Skeletal muscle satellite cell (primary cell): Measurements from ENCODE around the gene ADAT1.

Experiments
- H3K27me3 ChIP-seq: 2 replicates; pipeline ENCODE4 v1.7.0; 2013; ENCODE audit warnings: low read length; ENCODE audit not compliant: control insufficient read depth, insufficient read depth
- H3K36me3 ChIP-seq: 2 replicates; pipeline ENCODE4 v1.7.0; 2013; ENCODE audit warnings: mild to moderate bottlenecking, control low read depth, low read length; ENCODE audit not compliant: insufficient read depth
- H3K4me1 ChIP-seq: 2 replicates; pipeline ENCODE4 v1.7.0; 2013; ENCODE audit warnings: low read length; ENCODE audit not compliant: control insufficient read depth, insufficient read depth
- H3K4me2 ChIP-seq: 2 replicates; pipeline ENCODE4 v1.7.0; 2013; ENCODE audit warnings: mild to moderate bottlenecking, low read length
- H3K4me3 ChIP-seq: 2 replicates; pipeline ENCODE4 v1.7.0; 2013; ENCODE audit warnings: low read length
- H3K9ac ChIP-seq: 2 replicates; pipeline ENCODE4 v1.7.0; 2013; ENCODE audit warnings: mild to moderate bottlenecking, low read depth, low read length, moderate library complexity
- H3K9me3 ChIP-seq: replicated peaks from 2 replicates; pipeline ENCODE4 v1.7.0; 2013; ENCODE audit warnings: mild to moderate bottlenecking, control low read depth, low read length

The ADAT1 gene

GRCh38 chr16:75555213-75555706 is 67.8 kb downstream of the ADAT1 start:
- Histone ChIP-seq H3K36me3 (no peaks in the 10 kb centered on the region), H3K4me1 (peaks cover 19% of the 10 kb centered on the region), H3K9me3 (no peaks in the 10 kb centered on the region), H3K27me3 (no peaks in the 10 kb centered on the region), H3K4me3 (peak overlapping the region; percentile 75), H3K4me2 (peak overlapping the region; percentile 95), H3K9ac (peak overlapping the region; percentile 79)

GRCh38 chr16:75552951-75553350 is 70.1 kb downstream of the ADAT1 start:
- Histone ChIP-seq H3K9ac (no peak overlapping the region), H3K9me3 (no peaks in the 10 kb centered on the region), H3K27me3 (no peaks in the 10 kb centered on the region), H3K36me3 (no peaks in the 10 kb centered on the region), H3K4me2 (no peak overlapping the region), H3K4me3 (no peak overlapping the region), H3K4me1 (peaks cover 10% of the 10 kb centered on the region)

- H3K4me1 ChIP-seq, result peaks cover 5% of the 10 kb centered on the region
- H3K9me3 ChIP-seq, result no peaks in the 10 kb centered on the region
- no peaks in the 10 kb centered on the region for H3K27me3 ChIP-seq
- no peak overlapping the region for H3K9ac ChIP-seq
- no peak overlapping the region for H3K4me2 ChIP-seq
- no peak overlapping the region for H3K4me3 ChIP-seq
- H3K36me3 ChIP-seq, result no peaks in the 10 kb centered on the region
These were observed 72.8 kb downstream of the ADAT1 start for GRCh38 chr16:75550211-75550662.
